ENCODE results near the gene KBTBD12.

DNA sequence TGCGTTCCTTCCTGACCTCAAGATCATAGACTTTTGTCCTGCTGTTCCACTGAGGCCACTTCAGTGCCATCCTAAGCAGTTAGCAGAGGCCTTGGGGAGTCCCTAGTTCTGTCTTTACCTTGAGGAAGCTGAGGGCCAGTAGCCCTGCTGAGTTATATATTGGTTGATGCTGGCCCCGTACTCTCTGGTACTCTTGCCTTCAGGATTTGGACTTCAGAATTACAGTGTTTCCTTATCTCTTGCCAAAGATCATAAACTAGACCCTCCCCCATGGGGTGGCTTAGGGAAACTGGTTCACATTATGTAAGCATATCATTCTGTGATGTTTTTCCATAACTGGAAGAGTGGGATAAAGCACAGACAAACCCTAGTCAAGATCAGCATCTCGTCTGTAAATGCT is 33.2 kb downstream of the KBTBD12 start:
- no peak for TF ChIP-seq POLR2AphosphoS5 (IDR thresholded peaks at IDR 0.05; ENCODE audit: low read depth, low read length)
- TF ChIP-seq TAF1 (IDR thresholded peaks at IDR 0.05; ENCODE audit: borderline replicate concordance, insufficient read depth, low read length): no peak
- TF ChIP-seq, protein P1, sequence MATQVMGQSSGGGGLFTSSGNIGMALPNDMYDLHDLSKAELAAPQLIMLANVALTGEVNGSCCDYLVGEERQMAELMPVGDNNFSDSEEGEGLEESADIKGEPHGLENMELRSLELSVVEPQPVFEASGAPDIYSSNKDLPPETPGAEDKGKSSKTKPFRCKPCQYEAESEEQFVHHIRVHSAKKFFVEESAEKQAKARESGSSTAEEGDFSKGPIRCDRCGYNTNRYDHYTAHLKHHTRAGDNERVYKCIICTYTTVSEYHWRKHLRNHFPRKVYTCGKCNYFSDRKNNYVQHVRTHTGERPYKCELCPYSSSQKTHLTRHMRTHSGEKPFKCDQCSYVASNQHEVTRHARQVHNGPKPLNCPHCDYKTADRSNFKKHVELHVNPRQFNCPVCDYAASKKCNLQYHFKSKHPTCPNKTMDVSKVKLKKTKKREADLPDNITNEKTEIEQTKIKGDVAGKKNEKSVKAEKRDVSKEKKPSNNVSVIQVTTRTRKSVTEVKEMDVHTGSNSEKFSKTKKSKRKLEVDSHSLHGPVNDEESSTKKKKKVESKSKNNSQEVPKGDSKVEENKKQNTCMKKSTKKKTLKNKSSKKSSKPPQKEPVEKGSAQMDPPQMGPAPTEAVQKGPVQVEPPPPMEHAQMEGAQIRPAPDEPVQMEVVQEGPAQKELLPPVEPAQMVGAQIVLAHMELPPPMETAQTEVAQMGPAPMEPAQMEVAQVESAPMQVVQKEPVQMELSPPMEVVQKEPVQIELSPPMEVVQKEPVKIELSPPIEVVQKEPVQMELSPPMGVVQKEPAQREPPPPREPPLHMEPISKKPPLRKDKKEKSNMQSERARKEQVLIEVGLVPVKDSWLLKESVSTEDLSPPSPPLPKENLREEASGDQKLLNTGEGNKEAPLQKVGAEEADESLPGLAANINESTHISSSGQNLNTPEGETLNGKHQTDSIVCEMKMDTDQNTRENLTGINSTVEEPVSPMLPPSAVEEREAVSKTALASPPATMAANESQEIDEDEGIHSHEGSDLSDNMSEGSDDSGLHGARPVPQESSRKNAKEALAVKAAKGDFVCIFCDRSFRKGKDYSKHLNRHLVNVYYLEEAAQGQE (IDR thresholded peaks at IDR 0.05; ENCODE audit: insufficient read depth in 1 of 2, low read depth in 2 of 2, low read length in 2 of 2): no peak
- no peak for TF ChIP-seq SIN3A (IDR thresholded peaks at IDR 0.05; ENCODE audit: borderline replicate concordance, insufficient read depth, low read length)
- TF ChIP-seq FOXP2 (optimal IDR thresholded peaks at IDR 0.05; ENCODE audit: borderline replicate concordance, extremely low read depth, extremely low read length, insufficient read depth): no peak

All from PFSK-1 (cell line).